Measurements from ENCODE around the gene AKR1C1.

DNA sequence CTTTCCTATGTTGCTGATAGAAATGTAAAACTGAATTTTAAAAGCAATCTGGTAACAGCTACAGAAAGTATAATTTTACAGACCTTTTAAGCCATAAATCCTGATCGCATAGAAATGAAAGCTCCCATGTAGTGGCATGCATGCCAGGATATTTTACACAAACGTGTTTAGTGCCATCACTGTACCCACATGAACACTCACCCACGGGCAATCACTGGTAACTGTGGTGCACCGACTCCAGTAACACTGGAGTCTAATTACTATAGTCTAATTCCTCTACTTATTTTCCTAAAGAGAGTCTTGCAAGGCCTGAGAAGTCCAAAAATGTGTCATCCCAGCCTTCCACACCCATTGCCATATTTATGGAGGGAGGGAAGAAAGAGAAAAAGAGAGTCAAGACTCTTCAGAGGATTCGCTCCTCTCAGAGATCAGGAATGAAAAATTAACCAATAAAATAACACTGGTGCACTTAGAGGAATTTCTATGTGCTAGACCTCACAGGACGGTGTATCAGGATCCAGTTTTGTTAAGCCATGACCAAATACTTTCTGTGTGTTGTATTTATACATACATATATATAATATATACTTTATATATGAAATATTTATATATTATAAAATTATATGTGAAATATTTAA, 48.9 kb upstream of the AKR1C1 start:
- TF ChIP-seq, protein P1, sequence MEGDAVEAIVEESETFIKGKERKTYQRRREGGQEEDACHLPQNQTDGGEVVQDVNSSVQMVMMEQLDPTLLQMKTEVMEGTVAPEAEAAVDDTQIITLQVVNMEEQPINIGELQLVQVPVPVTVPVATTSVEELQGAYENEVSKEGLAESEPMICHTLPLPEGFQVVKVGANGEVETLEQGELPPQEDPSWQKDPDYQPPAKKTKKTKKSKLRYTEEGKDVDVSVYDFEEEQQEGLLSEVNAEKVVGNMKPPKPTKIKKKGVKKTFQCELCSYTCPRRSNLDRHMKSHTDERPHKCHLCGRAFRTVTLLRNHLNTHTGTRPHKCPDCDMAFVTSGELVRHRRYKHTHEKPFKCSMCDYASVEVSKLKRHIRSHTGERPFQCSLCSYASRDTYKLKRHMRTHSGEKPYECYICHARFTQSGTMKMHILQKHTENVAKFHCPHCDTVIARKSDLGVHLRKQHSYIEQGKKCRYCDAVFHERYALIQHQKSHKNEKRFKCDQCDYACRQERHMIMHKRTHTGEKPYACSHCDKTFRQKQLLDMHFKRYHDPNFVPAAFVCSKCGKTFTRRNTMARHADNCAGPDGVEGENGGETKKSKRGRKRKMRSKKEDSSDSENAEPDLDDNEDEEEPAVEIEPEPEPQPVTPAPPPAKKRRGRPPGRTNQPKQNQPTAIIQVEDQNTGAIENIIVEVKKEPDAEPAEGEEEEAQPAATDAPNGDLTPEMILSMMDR (IDR thresholded peaks at IDR 0.05; ENCODE audit: low read length): no peak
- TF ChIP-seq EZH2 (IDR thresholded peaks at IDR 0.05; ENCODE audit: borderline replicate concordance, low read length): no peak

Measured in OCI-LY1 (cell line).